Measurements from ENCODE around the gene HAO2. TPM values are rescaled to one million over a fixed set of nuclear protein-coding genes. Genes with fewer than 3 reads are reported as not detected.

Gene HAO2
- total RNA-seq, 1 donor from 2014 or later: 0.27 TPM

DNA sequence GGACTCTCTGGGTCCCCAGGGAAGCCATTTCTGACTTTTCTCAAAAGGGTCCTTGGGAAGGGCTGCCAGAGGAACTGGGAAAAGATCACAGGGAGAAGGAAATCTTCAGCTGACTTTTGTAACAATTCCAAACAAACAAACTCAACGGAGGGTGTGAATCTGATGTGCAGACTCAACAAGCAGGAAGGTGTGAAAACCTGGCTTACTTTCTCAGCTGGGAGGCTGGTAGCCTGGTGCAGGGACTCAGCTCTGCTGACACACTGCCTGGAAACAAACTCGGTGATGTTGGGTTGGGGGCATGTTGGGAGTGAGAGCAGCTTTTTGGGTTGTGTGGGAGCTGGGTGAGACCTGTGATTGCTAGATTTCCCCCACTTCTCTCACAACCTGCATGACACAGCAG lies 36.2 kb downstream of the HAO2 start:
- Mint-ChIP-seq H3K9me3 (peaks cover 5% of the 10 kb centered on the region), H3K27ac (no peak overlapping the region), H3K4me1 (ENCODE audit: unreplicated experiment) (no peaks in the 10 kb centered on the region), H3K36me3 (no peaks in the 10 kb centered on the region), H3K4me3 (no peak overlapping the region), H3K27me3 (peaks cover 3% of the 10 kb centered on the region)
- DNase-seq (ENCODE audit: extremely low spot score, unreplicated experiment): no peak
- TF ChIP-seq, protein P1, sequence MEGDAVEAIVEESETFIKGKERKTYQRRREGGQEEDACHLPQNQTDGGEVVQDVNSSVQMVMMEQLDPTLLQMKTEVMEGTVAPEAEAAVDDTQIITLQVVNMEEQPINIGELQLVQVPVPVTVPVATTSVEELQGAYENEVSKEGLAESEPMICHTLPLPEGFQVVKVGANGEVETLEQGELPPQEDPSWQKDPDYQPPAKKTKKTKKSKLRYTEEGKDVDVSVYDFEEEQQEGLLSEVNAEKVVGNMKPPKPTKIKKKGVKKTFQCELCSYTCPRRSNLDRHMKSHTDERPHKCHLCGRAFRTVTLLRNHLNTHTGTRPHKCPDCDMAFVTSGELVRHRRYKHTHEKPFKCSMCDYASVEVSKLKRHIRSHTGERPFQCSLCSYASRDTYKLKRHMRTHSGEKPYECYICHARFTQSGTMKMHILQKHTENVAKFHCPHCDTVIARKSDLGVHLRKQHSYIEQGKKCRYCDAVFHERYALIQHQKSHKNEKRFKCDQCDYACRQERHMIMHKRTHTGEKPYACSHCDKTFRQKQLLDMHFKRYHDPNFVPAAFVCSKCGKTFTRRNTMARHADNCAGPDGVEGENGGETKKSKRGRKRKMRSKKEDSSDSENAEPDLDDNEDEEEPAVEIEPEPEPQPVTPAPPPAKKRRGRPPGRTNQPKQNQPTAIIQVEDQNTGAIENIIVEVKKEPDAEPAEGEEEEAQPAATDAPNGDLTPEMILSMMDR (conservative IDR thresholded peaks at IDR 0.05): no peak

- Mint-ChIP-seq H3K4me1 (ENCODE audit: unreplicated experiment) (no peaks in the 10 kb centered on the region), H3K27me3 (peaks cover 4% of the 10 kb centered on the region), H3K9me3 (peaks cover 5% of the 10 kb centered on the region), H3K4me3 (no peak overlapping the region), H3K36me3 (no peaks in the 10 kb centered on the region), H3K27ac (no peak overlapping the region)
- no peak for DNase-seq (ENCODE audit: extremely low spot score, unreplicated experiment)
- TF ChIP-seq, protein P1 (conservative IDR thresholded peaks at IDR 0.05): no peak
These were observed 41.1 kb downstream of the HAO2 start for GRCh38 chr1:119409731-119410130.

DNA sequence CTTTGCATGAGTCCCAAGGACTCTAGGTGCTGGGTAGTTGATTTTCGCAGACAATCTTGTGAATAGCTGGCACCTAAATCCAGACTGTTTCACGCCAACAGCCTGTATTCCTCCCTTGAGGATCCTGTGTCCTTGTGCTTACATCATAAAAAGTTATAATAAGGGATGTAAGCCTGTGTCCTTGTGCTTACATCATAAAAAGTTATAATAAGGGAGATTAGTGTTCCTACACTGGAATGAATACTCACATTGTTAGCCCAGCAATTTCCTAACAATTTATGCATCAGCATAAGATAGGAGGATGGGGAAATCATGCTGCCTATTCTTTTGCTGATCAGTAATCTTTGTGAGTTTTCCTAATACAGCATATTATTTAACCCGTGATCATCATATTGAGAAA lies 42.4 kb downstream of the HAO2 start:
- H3K36me3 Mint-ChIP-seq: no peaks in the 10 kb centered on the region
- H3K9me3 Mint-ChIP-seq: peaks cover 5% of the 10 kb centered on the region
- no peak overlapping the region for H3K4me3 Mint-ChIP-seq
- H3K27me3 Mint-ChIP-seq: peaks cover 6% of the 10 kb centered on the region
- no peak for DNase-seq (ENCODE audit: extremely low spot score, unreplicated experiment)
- TF ChIP-seq, protein P1 (conservative IDR thresholded peaks at IDR 0.05): no peak
- H3K4me1 Mint-ChIP-seq (ENCODE audit: unreplicated experiment): no peaks in the 10 kb centered on the region
- H3K27ac Mint-ChIP-seq: no peak overlapping the region

- Mint-ChIP-seq H3K9me3 (no peaks in the 10 kb centered on the region), H3K36me3 (no peaks in the 10 kb centered on the region), H3K4me1 (ENCODE audit: unreplicated experiment) (peaks cover 2% of the 10 kb centered on the region), H3K27ac (no peak within 1 kb of the TSS), H3K27me3 (peaks cover 8% of the 10 kb centered on the region), H3K4me3 (no peak within 1 kb of the TSS)
- TF ChIP-seq, protein P1 (conservative IDR thresholded peaks at IDR 0.05): no peak
- no peak for DNase-seq (ENCODE audit: extremely low spot score, unreplicated experiment)
These were observed 46.4 kb downstream of the HAO2 start, which contains the start of gene HSD3B2 for GRCh38 chr1:119414950-119415349. Gene HSD3B2 (plus strand): TSS chr1:119415150. CDS start chr1:119415420, 270 bp downstream.

DNA sequence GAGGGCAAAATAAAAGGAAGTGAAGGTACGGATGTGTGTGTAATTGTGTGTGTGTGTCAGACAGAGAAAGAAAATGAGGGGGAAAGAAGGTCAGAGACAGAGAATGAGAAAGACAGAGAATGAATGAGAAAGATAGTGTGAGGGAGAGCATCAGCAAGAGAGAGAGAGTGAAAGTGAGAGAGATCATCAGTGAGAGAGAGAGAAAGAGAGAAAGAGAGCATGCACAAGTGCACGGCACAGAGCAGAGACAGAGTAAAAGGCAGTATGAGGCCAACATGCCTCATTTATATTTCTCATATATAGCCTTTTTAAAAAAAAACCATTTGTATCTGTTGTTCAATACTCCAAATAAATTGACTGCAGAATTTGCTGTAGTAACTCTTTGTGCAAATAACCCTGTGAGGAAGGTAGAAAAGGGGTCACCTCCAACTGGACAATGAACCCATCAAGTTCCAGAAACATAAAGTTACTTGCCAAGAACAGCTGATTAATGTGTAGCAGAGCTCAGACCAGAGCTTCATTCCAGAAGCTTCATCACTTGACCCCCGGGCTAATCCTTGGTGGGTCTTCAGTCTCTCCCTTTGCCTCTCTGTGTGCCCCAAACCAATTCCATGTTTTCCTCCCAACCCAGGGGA lies 47.5 kb downstream of the HAO2 start:
- H3K27ac Mint-ChIP-seq: no peak overlapping the region
- peaks cover 6% of the 10 kb centered on the region for H3K4me1 Mint-ChIP-seq (ENCODE audit: unreplicated experiment)
- no peaks in the 10 kb centered on the region for H3K9me3 Mint-ChIP-seq

More for the DNA sequence above, 47.5 kb downstream of the HAO2 start:
- H3K36me3 Mint-ChIP-seq: no peaks in the 10 kb centered on the region
- DNase-seq (ENCODE audit: extremely low spot score, unreplicated experiment): no peak
- no peak overlapping the region for H3K4me3 Mint-ChIP-seq
- TF ChIP-seq, protein P1 (conservative IDR thresholded peaks at IDR 0.05): no peak
- peaks cover 6% of the 10 kb centered on the region for H3K27me3 Mint-ChIP-seq
